GM12878 (cell line): Measurements from ENCODE around the gene PTPRJ.

Source experiments
- CEBPB ChIP-seq, 2 experiments: fragments of 150-350 bp in 1 of 2; IDR thresholded peaks; 2 replicates each; pipeline ENCODE4 v1.6.1; 2012 to 2014; ENCODE audit warnings: low read depth in 2 of 2, low read length in 2 of 2, borderline replicate concordance in 1 of 2, inconsistent platforms in 1 of 2
- EP300 ChIP-seq, 2 experiments: fragments of 150-350 bp in 1 of 2; IDR thresholded peaks; 2 replicates each; pipeline ENCODE4 v1.6.1; 2011 to 2012; ENCODE audit warnings: low read depth in 2 of 2, low read length in 2 of 2, borderline replicate concordance in 1 of 2, improper control_type of control experiment in 1 of 2, inconsistent platforms in 1 of 2; ENCODE audit not compliant: control insufficient read depth in 1 of 2
- ETV6 ChIP-seq, 2 experiments: fragments of 450-650 bp in 1 of 2; IDR thresholded peaks in 1 of 2; conservative IDR thresholded peaks in 1 of 2; 2 replicates each; pipeline ENCODE4 v1.6.1; 2014; ENCODE audit warnings: antibody characterized with exemption in 1 of 2, borderline replicate concordance in 1 of 2, low read depth in 1 of 2, mild to moderate bottlenecking in 1 of 2, moderate library complexity in 1 of 2
- EZH2 ChIP-seq: IDR thresholded peaks from 2 replicates; pipeline ENCODE4 v1.6.1; 2012; ENCODE audit warnings: low read depth, mild to moderate bottlenecking, control low read depth, inconsistent platforms, low read length, borderline replicate concordance; ENCODE audit not compliant: control insufficient read depth
- HDAC2 ChIP-seq: fragments of 200-600 bp; sonication (generic); IDR thresholded peaks from 2 replicates; pipeline ENCODE4 v1.6.1; 2017
- JUNB ChIP-seq: IDR thresholded peaks from 2 replicates; pipeline ENCODE4 v1.6.1; 2016; ENCODE audit warnings: antibody characterized with exemption, mild to moderate bottlenecking
- MEF2A ChIP-seq: IDR thresholded peaks from 2 replicates; pipeline ENCODE4 v1.6.1; 2011; ENCODE audit warnings: low read depth, mild to moderate bottlenecking, low read length, moderate library complexity; ENCODE audit not compliant: insufficient read depth
- NFXL1 ChIP-seq: fragments of 450-650 bp; IDR thresholded peaks from 2 replicates; pipeline ENCODE4 v1.6.1; 2017; ENCODE audit warnings: antibody characterized with exemption, mild to moderate bottlenecking, borderline replicate concordance
- POLR2A ChIP-seq: IDR thresholded peaks from 2 replicates; pipeline ENCODE4 v1.6.1; 2011; ENCODE audit warnings: low read depth, mild to moderate bottlenecking, low read length
- POLR2AphosphoS5 ChIP-seq: IDR thresholded peaks from 2 replicates; pipeline ENCODE4 v1.6.1; 2011; ENCODE audit warnings: mild to moderate bottlenecking, low read length, inconsistent platforms
- RAD21 ChIP-seq: IDR thresholded peaks from 2 replicates; pipeline ENCODE4 v1.6.1; 2011; ENCODE audit warnings: mild to moderate bottlenecking, low read depth, low read length, moderate library complexity; ENCODE audit not compliant: insufficient read depth
- SMAD5 ChIP-seq: IDR thresholded peaks from 2 replicates; pipeline ENCODE4 v1.6.1; 2016; ENCODE audit warnings: antibody characterized with exemption, low read depth
- TF ChIP-seq, protein P1 (sequence below), 3 experiments: IDR thresholded peaks in 2 of 3; conservative IDR thresholded peaks in 1 of 3; 2 replicates each; pipeline ENCODE4 v1.5.1; 2011; ENCODE audit warnings: low read depth in 3 of 3, low read length in 3 of 3, mild to moderate bottlenecking in 3 of 3, control low read depth in 2 of 3, moderate library complexity in 2 of 3, inconsistent platforms in 1 of 3, mixed read lengths in 1 of 3; ENCODE audit not compliant: control insufficient read depth in 2 of 3, insufficient read depth in 1 of 3; ENCODE audit errors: extremely low read depth in 1 of 3
- TF ChIP-seq, protein P2 (sequence below): fragments of 450-650 bp; IDR thresholded peaks from 2 replicates; pipeline ENCODE4 v1.6.1; 2016; ENCODE audit warnings: mild to moderate bottlenecking

DNA sequence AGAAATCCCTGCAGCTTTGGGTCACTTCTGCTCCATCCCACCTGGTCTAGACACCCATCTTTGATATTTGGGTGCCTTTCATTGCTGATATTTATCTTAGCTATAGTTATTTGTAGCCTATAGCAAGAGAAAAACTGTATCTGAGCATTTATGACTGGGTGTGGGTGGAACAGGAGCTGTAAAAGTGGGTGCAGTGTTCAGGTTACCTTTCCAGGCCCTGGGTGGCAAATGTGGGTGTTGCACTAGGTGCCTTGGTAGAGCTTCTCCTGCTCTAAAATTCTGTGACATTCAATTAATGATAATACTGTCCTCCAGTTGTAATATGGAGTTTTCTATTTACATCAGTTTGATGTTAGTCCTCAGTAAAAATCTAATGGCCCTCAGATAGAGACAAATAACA, 157.9 kb downstream of the PTPRJ start:
- TF ChIP-seq, protein P1, sequence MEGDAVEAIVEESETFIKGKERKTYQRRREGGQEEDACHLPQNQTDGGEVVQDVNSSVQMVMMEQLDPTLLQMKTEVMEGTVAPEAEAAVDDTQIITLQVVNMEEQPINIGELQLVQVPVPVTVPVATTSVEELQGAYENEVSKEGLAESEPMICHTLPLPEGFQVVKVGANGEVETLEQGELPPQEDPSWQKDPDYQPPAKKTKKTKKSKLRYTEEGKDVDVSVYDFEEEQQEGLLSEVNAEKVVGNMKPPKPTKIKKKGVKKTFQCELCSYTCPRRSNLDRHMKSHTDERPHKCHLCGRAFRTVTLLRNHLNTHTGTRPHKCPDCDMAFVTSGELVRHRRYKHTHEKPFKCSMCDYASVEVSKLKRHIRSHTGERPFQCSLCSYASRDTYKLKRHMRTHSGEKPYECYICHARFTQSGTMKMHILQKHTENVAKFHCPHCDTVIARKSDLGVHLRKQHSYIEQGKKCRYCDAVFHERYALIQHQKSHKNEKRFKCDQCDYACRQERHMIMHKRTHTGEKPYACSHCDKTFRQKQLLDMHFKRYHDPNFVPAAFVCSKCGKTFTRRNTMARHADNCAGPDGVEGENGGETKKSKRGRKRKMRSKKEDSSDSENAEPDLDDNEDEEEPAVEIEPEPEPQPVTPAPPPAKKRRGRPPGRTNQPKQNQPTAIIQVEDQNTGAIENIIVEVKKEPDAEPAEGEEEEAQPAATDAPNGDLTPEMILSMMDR (IDR thresholded peaks at IDR 0.05 in 2 of 3, conservative IDR thresholded peaks at IDR 0.05 in 1 of 3; ENCODE audit: control insufficient read depth in 2 of 3, extremely low read depth in 1 of 3, insufficient read depth in 1 of 3, low read depth in 3 of 3, low read length in 3 of 3) = no peak
- no peak for TF ChIP-seq SMAD5
- TF ChIP-seq JUNB = no peak
- no peak for TF ChIP-seq POLR2AphosphoS5
- TF ChIP-seq HDAC2 = no peak
- no peak for TF ChIP-seq RAD21
- no peak for TF ChIP-seq EP300 (IDR thresholded peaks at IDR 0.05; ENCODE audit: borderline replicate concordance in 1 of 2, control insufficient read depth in 1 of 2, low read depth in 2 of 2, low read length in 2 of 2)
- TF ChIP-seq ETV6 (conservative IDR thresholded peaks at IDR 0.05 in 1 of 2, IDR thresholded peaks at IDR 0.05 in 1 of 2; ENCODE audit: borderline replicate concordance in 1 of 2, low read depth in 1 of 2) = no peak
- no peak for TF ChIP-seq EZH2
- TF ChIP-seq NFXL1 = no peak
- no peak for TF ChIP-seq CEBPB (IDR thresholded peaks at IDR 0.05; ENCODE audit: borderline replicate concordance in 1 of 2, low read depth in 2 of 2, low read length in 2 of 2)
- no peak for TF ChIP-seq POLR2A
- TF ChIP-seq MEF2A = no peak
- TF ChIP-seq, protein P2, sequence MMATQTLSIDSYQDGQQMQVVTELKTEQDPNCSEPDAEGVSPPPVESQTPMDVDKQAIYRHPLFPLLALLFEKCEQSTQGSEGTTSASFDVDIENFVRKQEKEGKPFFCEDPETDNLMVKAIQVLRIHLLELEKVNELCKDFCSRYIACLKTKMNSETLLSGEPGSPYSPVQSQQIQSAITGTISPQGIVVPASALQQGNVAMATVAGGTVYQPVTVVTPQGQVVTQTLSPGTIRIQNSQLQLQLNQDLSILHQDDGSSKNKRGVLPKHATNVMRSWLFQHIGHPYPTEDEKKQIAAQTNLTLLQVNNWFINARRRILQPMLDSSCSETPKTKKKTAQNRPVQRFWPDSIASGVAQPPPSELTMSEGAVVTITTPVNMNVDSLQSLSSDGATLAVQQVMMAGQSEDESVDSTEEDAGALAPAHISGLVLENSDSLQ = no peak
